Smooth muscle cell of the coronary artery (primary cell): ENCODE measurements around the gene RPS24. TPM values are rescaled to one million over a fixed set of nuclear protein-coding genes. Genes with fewer than 3 reads are reported as not detected.

Experiments used
- total RNA-seq: library from RNA; depleted of rRNA; stranded (reverse); fragments of >200 nt; gene quantifications from 2 replicates; pipeline ENCODE4 v1.2.3, GENCODE V29; 2014; ENCODE audit warnings: low replicate concordance

RPS24 gene
- total RNA-seq, result 1,831 and 2,574 TPM in 2 replicates

DNA sequence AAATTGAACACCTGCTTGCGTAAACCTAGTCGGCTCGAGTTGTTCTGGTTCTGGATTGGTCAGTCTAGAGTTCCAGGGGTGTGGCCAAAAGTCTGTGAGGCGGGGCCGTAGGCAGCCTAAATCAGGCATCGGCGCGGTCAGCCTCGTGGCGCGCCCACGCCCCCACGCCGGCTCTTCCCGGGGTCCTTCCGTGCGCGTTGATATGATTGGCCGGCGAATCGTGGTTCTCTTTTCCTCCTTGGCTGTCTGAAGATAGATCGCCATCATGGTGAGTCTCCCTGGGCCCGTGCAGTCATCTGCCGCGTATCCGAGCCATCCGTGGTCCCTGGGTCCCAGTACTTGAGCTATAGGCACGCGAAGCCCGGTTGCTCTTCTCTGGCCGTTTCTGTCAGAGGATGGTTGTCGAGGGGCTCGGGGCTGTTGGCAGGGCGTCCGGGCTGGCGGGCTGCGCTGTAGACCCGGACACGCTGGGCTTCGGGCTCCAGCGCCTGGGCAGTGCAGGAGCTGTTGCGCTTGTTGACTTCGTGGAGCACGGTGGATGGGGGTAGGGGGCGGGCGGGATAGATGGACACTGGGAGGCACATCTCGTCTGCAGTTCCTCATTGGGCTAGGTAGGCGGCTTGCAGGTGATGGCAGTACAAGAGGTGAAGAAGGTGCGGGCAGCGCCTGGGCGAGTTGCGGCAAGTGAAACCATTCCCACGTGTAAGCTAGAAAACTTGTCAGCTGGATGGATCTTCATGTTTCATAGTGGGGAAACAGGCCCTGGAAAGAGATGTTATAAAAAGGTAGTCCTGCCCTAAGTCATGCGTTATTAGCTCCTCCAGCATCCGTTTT, at the start of gene RPS24:
RPS24 (plus strand) TSS at position 227 of the 834 bp plus-strand sequence; CDS start at position 266, 39 bp downstream.

DNA sequence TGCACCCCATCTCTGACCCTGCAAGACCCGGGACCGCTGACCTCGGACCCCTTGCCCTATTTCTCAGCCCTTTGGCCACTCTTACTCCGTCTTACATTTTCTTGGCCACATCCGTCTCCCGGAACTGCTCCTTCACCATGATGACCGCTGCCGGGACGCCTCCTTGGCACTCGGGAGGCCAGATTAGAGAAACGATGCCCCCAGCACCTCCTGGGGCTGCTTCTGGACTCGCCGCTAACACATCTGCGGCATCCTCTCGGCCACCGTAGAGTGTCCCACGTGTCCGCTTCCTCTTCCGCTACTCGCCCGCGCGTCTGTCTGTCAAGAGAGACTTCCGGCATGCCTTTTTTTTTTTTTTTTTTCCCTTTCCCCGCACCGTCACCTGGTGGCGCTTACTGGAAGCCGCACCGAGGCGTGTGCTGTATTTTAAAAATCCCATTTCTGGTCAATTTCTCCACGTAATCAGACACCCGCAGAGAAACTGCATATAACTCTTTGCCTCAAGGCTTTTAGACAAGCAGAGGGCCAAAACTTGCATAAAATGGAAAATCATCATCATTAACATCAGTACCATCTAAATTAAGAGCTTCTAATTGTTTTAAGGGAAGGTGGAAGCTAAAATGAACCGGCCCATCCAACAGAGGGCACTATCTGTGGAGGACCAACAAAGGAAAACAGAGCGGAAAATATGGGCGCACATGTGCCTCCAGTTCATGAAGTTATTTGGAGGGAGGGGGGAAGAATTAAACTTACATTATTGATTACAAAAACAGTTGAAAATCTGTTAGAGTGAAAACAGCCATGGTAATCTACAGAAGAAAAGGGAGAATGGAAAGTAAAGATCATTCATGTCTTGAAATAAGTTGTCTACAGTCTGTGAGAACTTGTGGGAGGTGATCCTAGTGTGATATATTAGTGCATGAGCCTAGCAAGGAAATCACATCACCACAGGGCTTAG, 4.1 kb upstream of the RPS24 start, which contains the start of gene POLR3A:
POLR3A (minus strand) TSS at position 247 of the 958 bp plus-strand sequence; CDS start at position 139, 108 bp downstream.

Other genes starting within 250 kb of the RPS24 start
- 22.2 and 52.4 TPM in 2 replicates for gene DLG5, start 107.1 kb upstream of the RPS24 start, total RNA-seq
- gene POLR3A, start 4.3 kb upstream of the RPS24 start, total RNA-seq, result 14.5 and 17.3 TPM in 2 replicates